KG1 (cell line): ENCODE measurements around the gene MGAT2.
"Not testable (repeated sequence)": the region's sequence is repeated elsewhere in the genome, so short reads cannot be mapped to it uniquely, and the experiment has no call there.

Experiments
- DNase-seq: peaks from one replicate; lab custom pipeline; 2025; lab: John Stamatoyannopoulos, UW

MGAT2 gene

DNA sequence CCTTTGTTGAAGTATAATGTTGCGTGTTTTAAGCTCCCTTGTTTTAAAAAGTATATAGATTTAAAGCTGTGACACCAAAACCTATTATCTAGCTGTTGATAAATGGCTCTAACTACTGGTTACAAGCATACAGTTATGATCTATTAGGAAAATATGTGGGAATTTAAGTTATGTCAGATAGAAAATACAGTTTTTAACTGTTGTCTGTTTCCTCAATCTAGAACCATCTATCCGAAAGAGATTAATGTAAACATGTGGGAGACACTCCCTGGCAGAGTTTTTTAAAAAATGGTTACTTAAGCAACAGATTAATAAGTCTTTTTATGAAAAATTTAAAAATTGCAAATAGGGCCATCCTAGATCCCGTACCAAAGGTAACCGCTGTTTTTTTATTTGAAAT, 8.3 kb upstream of the MGAT2 start:
- no peak for DNase-seq

DNA sequence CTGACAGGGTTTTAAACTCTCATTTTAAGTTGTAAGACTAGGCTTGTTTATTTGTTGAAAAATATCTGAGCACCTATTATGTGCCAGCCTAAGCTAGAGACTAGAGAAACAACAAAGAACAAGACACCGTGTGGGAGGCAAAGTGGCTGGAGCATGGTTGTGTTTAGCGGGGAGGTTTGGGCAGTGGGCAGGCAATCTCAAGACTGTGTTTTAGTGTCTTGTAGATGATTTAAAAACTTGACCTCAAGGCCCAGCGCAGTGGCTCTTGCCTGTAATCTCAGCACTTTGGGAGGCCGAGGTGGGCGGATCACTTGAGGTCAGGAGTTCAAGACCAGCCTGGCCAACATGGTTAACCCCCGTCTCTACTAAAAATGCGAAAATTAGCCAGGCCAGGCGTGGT, 7.9 kb upstream of the MGAT2 start:
- no peak for DNase-seq

DNA sequence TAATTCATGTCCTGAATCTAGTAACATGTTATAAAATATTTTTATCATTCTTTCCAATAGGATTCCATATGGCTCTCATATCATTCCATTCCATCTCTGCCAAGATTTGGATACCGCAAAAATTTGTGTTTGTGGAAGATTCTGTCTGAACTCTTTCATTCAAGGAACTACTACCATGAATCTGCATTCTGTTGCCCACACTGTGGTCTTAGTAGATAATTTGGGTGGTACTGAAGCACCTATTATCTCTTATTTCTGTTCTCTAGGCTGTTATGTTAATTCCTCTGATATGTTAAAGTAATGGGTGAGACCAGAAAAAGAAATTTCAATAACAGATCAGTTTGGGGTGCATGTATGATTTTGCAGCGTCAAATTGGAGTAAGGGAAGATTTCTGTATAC, 6.4 kb upstream of the MGAT2 start:
- DNase-seq = no peak

DNA sequence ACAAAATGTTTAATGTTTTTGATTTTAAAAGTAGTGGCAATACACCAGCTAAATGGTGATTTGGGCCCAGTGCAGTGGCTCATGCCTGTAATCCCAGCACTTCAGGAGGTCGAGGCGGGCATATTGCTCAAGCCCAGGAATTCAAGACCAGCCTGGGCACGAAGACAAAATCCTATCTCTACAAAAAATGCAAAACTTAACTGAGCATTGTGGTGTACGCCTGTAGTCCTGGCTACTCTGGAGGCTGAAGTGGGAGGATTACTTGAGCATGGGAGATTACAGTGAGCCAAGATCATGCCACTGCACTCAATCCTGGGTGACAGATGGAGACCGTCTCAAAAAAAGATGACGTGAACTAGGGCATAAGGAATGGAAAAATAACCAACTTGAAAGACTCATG, 4.8 kb upstream of the MGAT2 start:
- DNase-seq = no peak

DNA sequence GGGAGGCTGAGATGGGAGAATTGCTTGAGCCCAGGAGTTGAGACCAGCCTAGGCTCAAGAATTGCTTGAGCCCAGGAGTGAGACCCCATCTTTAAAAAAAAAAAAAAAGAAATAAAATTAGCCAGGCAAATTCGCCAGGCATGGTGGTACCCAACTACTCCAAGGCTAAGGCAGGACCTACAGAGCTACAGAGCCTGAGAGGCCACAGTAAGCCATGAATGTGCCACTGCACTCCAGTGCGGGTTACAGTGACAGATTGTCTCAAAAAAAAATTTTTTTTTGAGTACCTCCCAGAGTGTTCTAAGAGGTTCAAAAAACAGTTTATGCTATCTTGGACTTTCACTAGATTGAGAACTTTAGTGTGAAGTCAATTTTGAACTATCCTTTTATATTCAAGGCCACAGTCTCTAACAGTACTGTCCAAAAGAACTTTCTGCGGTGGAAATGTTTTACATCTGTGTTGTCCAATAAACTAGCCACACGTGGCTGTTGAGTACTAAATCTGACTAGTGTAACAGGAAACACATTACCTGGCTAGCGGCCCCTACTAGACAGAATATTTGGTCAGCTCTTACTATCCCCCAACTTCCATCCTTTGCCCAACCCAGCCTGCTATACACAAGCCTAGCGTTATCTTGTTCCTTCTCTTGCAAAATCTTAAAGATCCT, 2.6 kb upstream of the MGAT2 start:
- no peak for DNase-seq

DNA sequence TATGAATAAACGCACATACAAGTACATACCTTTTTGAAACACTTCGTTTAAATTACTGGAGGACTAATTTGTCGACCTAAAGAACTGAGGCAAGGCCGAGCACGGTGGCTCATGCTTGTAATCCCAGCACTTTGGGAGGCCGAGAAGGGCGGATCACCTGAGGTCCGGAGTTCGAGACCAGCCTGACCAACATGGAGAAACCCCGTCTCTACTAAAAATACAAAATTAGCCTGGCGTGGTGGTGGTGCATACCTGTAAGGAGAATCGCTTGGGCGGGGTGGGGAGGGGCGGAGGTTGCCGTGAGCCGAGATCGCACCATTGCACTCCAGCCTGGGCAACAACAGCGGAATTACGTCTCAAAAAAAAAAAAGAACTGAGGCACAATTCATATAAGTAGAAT, 1.3 kb upstream of the MGAT2 start:
- DNase-seq = not testable (repeated sequence)

DNA sequence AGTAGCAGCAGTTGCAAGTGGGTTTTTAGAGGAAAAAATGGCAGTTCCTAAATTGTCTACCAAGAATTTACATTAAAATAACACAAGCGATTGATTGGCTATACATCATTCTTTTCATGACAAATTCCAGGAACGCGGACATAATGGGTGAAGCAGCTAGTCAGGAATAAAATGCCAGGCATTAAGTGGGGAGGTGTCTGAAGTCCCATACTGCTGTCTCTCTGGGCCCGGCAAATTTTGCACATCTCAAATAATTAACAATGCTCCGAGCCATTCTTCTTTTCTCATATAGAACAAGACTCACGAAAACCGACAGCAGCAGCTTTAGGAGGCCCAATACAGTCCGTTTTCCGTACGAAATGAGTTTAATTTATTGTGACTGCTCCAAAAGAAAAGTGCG, 869 bp upstream of the MGAT2 start:
- DNase-seq = no peak

DNA sequence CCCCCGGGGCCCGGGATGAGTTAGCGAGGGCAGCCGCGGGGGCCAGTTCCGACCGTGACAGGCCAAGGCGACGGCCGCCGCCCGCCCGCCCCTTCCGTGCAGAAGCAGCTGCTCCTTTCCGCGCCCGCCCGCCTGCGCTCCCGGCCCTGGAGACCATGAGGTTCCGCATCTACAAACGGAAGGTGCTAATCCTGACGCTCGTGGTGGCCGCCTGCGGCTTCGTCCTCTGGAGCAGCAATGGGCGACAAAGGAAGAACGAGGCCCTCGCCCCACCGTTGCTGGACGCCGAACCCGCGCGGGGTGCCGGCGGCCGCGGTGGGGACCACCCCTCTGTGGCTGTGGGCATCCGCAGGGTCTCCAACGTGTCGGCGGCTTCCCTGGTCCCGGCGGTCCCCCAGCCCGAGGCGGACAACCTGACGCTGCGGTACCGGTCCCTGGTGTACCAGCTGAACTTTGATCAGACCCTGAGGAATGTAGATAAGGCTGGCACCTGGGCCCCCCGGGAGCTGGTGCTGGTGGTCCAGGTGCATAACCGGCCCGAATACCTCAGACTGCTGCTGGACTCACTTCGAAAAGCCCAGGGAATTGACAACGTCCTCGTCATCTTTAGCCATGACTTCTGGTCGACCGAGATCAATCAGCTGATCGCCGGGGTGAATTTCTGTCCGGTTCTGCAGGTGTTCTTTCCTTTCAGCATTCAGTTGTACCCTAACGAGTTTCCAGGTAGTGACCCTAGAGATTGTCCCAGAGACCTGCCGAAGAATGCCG, 699 bp downstream of the MGAT2 start:
- peak; percentile 45 for DNase-seq

DNA sequence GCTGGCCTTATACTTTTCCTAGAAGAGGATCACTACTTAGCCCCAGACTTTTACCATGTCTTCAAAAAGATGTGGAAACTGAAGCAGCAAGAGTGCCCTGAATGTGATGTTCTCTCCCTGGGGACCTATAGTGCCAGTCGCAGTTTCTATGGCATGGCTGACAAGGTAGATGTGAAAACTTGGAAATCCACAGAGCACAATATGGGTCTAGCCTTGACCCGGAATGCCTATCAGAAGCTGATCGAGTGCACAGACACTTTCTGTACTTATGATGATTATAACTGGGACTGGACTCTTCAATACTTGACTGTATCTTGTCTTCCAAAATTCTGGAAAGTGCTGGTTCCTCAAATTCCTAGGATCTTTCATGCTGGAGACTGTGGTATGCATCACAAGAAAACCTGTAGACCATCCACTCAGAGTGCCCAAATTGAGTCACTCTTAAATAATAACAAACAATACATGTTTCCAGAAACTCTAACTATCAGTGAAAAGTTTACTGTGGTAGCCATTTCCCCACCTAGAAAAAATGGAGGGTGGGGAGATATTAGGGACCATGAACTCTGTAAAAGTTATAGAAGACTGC, 1.5 kb downstream of the MGAT2 start:
- DNase-seq = no peak

DNA sequence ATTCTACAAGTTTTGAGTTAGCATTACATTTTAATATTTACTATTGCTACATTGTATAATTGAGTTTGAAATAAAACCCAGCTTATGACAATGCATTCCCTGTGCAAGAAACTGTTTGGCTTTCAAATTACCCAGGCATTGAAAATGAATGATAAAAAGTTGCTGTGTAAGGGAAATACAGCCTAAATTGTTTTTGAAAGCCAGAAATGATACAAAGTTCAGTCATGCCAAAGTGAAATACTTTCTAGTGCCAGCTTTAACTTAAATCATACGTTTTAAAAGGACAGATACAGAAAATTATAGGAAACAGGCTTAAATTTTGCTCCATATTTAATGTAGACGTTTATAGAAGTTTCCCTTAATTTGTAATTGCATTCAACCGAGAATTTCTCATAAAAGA, 2.8 kb downstream of the MGAT2 start:
- DNase-seq = no peak

DNA sequence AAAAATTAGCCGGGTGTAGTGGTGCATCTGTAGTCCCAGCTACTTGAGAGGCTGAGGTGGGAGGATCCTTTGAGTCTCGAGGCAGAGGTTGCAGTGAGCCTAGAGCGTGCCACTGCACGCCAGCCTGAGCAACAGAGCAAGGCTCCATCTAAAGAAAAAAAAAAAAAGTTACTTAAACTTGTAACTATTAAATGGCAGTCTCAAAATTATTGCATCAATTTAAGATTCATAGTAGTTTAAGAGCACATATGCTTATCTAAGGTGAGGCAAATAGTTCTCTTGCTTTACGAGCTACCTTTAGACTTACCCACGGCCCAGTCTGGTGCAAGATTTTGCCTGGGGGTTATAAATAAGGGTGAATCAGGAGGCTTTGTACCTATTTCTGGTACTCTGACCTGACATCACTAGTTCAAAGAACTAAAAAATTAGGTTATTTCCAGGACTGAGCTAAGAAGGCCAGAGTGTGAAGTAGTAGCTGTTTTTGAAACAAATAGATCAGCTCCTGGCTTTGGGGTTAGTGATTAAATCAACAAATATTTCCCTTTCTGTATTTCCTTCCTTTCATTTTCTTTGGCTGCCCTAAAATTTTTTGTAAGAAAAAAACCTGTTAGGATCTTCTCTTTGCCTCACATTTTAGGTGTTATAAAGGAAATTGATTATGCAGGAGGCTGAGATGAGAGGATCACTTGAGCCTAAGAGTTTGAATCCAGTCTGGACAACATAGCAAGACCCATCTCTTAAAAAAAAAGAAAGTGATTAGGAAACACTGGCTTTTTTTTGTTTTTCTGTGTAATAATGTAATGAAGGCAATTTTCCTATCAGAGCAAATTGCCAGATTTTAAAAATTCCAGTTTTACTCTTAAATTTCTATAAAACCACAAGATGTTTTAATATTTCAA, 3.6 kb downstream of the MGAT2 start:
- DNase-seq = no peak

DNA sequence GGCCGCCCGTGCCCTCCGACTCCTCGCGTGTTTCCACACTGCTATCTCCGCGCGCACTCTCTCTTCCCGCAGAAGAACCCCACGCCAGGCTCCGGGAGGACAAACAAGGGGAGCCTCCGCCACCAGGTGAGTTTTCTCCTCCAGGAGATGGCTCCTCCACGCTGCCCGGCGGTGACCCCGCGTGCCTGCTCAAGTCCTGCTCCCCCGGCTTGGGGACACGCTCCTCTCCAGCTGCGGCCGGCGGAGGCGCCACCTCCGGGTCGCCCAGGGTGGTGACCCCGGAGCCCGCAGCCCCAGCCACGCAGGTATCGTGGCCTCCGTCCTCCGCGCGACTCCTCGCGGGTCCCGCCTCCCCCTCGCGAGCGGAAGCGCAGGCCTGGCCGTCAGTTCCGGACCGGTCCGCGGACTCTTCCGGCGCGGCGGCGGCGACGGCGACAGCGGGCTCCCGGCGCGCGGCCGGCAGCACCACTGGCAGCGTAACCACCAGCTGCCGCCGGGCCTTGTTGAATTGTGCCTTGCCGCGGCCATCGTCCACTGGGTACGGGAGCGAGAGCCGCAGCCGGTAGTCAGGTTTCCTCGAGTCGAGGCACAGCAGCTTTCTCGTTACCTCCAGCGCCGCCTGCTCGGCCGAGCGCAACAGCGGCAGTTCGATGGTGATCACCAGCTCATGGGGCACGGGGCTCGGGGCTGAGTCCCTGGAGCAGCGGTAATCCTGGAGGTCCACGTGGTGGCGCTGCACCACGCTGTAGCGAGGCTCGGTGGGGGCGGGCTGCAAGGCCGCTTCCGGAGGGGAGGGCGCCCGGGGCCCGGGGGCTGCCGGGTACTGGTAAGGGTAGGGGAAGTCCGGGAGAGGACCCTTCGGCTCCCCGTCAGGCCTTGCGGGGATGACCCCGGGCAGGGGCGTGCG, 13.3 kb downstream of the MGAT2 start:
- DNase-seq = peak; percentile 88

DNA sequence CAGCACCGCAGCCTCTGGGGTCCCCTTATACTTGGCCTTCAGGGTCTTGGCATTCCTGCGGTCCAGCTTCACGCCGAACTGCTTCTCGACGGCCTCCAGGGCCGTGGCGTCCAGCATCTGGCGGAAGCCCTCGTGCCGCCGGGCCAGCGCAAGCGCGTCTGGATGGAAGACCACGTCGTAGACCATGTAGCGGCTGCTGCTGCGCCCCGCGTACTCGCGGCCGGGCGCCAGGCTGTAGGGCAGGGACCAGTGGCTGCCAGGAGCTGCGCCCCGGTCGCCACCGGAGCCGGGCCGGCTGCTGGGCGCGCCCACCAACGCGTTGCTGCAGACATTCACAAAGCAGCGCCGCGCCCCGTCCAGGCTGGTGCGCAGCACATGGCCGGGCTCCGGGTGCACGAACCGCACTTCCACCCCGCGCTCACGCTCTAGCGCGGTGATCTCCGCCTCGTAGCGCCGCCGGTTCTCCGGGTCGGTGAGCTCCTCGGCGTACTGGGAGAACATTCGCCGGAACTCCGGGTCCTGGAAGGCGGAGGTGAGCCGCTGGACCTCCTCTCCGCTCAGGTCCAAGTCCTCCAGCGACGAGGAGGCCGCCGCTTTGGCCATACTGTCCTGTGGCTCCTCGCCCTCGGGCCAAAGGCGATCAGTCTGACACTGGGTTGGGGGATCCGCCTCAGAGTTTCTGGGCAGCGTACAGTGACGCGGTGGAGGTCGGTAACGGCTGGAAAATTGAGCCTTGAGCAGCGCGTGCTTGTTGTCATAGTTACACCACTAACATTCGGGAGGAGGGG, 14.1 kb downstream of the MGAT2 start, which contains the start of gene DNAAF2:
Gene DNAAF2 (minus strand): TSS at position 698 of the 788 bp plus-strand sequence. CDS start 95 bp downstream, at position 603.
- peak; percentile 35 for DNase-seq

DNA sequence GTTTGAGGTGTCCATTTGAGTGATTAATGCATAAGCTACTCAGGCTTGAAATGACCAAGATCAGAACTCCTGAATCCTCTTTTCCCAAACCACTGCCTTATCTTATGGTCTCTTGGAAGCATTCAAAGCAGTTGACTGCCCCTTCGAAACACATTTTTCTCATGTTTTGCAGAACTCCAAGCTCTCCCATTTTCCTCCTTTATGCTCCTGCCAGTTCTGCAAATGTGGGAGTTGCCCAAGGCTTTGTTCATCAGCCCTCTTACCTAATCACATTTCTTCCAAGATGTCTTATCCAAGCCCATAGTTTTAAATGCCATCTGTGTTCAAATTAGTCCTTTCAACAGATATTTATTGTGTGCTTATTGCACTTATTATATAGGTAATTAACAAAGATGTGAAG, 16.3 kb downstream of the MGAT2 start:
- DNase-seq = no peak

DNA sequence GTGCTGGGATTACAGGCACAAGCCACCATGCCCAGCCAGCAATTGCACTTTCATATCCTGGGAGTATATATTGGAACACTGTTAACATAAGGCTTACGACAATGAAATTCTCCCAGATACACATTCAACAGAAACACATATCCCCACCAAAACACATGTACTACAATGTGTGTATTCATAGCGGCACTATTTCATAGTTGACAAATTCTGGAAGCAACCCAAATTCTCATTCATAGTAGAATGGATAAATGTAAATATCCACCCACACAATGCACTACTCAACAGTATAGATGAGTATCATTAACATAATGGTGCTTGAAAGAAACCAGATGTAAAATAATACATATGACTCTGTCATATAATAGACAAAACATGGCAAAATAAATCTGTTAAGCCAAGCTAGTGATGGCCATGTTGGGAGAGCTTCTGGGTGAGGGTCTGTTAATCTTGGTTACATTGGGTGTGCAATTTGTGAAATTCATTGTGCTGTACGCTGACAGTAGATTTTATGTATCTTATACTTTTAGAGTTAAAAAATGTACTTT, 17.0 kb downstream of the MGAT2 start:
- no peak for DNase-seq

DNA sequence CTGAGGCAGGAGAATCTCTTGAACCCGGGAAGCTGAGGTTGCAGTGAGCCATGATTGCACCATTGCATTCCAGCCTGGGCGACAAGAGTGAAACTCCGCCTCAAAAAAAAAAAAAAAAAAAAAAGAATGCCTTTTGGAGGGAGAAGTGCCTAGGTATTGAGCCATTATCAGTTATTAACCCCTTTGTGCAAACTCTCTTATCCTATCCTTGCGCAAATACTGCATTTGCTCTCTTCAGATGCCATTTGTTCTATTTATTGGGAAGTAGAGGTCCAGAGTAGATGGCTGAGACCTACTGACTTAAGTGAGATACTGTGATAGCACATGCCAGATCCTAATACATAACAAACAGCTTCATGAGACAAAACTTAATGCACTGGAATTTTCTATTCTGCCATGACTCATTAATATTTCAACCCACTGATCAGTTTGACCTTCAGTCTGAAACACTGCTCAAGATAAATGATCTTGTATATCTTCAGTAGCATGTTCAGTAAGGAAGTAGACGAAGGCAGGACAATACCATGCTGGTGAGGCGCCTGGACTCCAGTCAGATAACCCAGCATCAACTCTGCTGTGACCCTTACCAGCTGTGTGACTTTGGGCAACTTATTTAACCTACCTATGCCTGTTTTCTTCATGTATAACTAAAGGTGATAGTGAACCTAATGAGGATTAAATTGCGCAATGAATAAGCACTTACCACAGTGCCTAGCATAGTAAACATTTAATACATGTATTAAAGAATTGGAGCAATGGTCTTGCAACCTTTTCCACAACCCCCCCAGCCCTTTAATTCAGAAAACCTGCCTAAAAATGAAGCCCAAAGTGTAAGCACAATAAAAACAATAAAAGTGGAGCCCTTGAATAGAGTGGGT, 20.2 kb downstream of the MGAT2 start:
- DNase-seq = no peak

DNA sequence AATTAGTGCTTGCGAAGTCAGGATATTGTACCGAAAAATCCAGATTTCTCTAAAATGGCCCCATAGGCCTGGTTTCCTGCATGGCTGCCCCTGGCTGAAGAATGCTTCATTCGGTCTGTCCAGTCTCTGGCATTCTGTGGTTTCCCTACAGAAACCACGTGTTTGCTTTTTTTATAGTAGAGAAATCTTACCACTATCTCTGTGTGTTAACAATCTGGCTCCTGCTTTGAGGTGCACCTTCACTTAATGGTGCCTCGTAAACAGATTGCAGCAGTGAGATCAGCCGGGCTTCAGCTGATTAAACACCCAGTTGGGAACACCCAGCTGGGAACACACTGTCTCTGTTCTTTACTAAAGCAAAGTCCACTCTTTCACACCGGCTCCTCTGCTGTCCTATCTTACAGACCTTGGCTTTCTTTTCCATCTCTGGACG, 21.1 kb downstream of the MGAT2 start:
- no peak for DNase-seq

DNA sequence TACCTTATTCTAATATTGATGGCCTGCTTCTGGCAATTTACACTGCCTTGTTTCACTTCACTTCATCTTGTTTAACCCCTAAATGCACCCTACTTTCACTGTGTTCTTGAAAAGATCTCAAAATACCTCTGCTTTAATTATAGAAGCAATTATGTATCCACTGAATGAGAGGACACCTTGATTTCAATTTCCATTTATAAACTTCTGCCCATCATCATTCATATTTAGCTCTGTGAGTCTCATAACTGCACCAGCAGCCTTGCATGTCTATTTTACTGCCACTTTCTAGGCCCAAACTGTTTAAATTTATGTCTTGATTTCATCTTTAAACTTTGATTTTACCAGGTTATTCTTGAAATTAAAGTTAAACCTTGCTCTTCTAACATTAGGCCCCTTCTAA, 21.6 kb downstream of the MGAT2 start:
- DNase-seq = no peak

DNA sequence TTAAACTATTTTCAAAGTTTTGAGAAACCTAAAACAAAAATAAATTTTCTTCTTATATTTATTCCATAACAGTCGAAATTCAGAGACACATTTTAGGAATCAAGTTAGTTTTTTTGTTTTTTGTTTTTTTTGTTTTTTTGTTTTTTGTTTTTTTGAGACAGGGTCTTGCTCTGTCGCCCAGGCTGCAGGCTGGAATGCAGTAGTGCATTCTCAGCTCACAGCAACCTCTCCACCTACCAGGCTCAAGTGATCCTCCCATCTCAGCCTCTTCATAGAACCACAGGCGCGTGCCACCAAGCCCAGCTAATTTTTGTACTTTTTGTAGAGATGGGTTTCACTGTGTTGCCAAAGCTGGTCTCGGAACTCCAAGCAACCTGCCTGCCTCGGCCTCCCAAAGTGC, 32.9 kb downstream of the MGAT2 start:
- no peak for DNase-seq
